K562 (cell line): ENCODE results near the gene FETUB. TPM values are rescaled to one million over a fixed set of nuclear protein-coding genes. Genes with fewer than 3 reads are reported as not detected.

Source experiments
- ATAC-seq: fragments of 200-7000 bp; cut with Tn5 transposase; 3 replicates; pipeline ENCODE4 v1.9.1; 2020; ENCODE audit warnings: moderate library complexity
- BruUV-seq: library from RNA; stranded (reverse); fragments of 400-500 nt; replicated peaks from 2 replicates; lab custom pipeline; 2021; lab: Mats Ljungman, UMichigan
- CTCF ChIA-PET: fragments of 300-600 bp; formaldehyde crosslinking; extraction: SDS; loops from one replicate; lab custom pipeline; 2021; ENCODE audit warnings: low intra/inter-chr PET ratio; lab: Yijun Ruan, JAX
- POLR2A ChIA-PET: fragments of 300-600, 350-650 bp; sonication (Branson Sonifier 250); formaldehyde crosslinking; extraction: SDS; loops from one replicate; lab custom pipeline; 2021; ENCODE audit warnings: antibody characterized with exemption, inconsistent platforms; lab: Yijun Ruan, JAX
- DNase-seq, 4 experiments: peaks; one replicate each; pipeline versions ENCODE4 v3.0.0 to v3.0.0-alpha.2; 2011 to 2018; ENCODE audit warnings: low spot score in 3 of 4, mixed read lengths in 3 of 4; ENCODE audit errors: extremely low read depth in 1 of 4
- FAIRE-seq: peaks from 2 replicates; lab custom pipeline; 2011; peaks lifted over from hg19 to GRCh38; lab: Jason Lieb, UNC
- H2AFZ ChIP-seq: 2 replicates; pipeline ENCODE4 v1.6.0; 2011; ENCODE audit warnings: low read depth, low read length, control low read depth, inconsistent platforms
- H3K27ac ChIP-seq: fragments of 200-600 bp; 3 replicates; pipeline ENCODE4 v1.8.0; 2011; ENCODE audit warnings: low read depth, mild to moderate bottlenecking, control low read depth, inconsistent platforms, low read length, moderate library complexity, mixed read lengths; ENCODE audit errors: extremely low read depth
- H3K27me3 ChIP-seq, 2 experiments: fragments of 300-600 bp in 1 of 2; 2 replicates in 1 of 2; 3 replicates in 1 of 2; pipeline versions ENCODE4 v1.6.0 to v1.8.0; 2011; ENCODE audit warnings: inconsistent platforms in 2 of 2, low read length in 2 of 2, mild to moderate bottlenecking in 1 of 2, mixed read lengths in 1 of 2, moderate library complexity in 1 of 2; ENCODE audit not compliant: control insufficient read depth in 2 of 2, insufficient read depth in 2 of 2
- H3K36me3 ChIP-seq: fragments of 300-600 bp; 3 replicates; pipeline ENCODE4 v1.8.0; 2011; ENCODE audit warnings: mild to moderate bottlenecking, low read length, inconsistent platforms; ENCODE audit not compliant: control insufficient read depth, insufficient read depth
- H3K4me1 ChIP-seq, 2 experiments: fragments of 200-600 bp in 1 of 2; replicated peaks in 1 of 2; 2 replicates in 1 of 2; 3 replicates in 1 of 2; pipeline versions ENCODE4 v1.5.1 to v1.8.0; 2011; ENCODE audit warnings: inconsistent platforms in 2 of 2, low read length in 2 of 2, mild to moderate bottlenecking in 1 of 2, mixed read lengths in 1 of 2, moderate library complexity in 1 of 2; ENCODE audit not compliant: control insufficient read depth in 2 of 2, insufficient read depth in 2 of 2
- H3K4me2 ChIP-seq: 2 replicates; pipeline ENCODE4 v1.6.1; 2011; ENCODE audit warnings: low read length, control low read depth, inconsistent platforms, mixed read lengths; ENCODE audit not compliant: insufficient read depth
- H3K4me3 ChIP-seq: fragments of 200-600 bp; sonication (generic), shearing (Covaris generic); 2 replicates; pipeline ENCODE4 v1.5.1; 2016; ENCODE audit warnings: control low read depth, inconsistent platforms
- H3K79me2 ChIP-seq: fragments of 200-600 bp; 3 replicates; pipeline ENCODE4 v1.8.0; 2011; ENCODE audit warnings: low read length, inconsistent platforms; ENCODE audit not compliant: control insufficient read depth, insufficient read depth
- H3K9ac ChIP-seq, 2 experiments: 2 replicates each; pipeline versions ENCODE4 v1.6.0 to v1.6.1; 2011; ENCODE audit warnings: low read depth in 2 of 2, low read length in 2 of 2, control low read depth in 1 of 2, inconsistent platforms in 1 of 2, mild to moderate bottlenecking in 1 of 2, mixed read lengths in 1 of 2; ENCODE audit not compliant: insufficient read depth in 1 of 2
- H3K9me1 ChIP-seq: one replicate; pipeline ENCODE4 v1.6.0; 2011; ENCODE audit warnings: inconsistent platforms, mild to moderate bottlenecking, low read length, moderate library complexity; ENCODE audit not compliant: control insufficient read depth, insufficient read depth
- H3K9me3 ChIP-seq: replicated peaks from 2 replicates; pipeline ENCODE4 v1.5.1; 2011; ENCODE audit warnings: low read depth, low read length, inconsistent platforms; ENCODE audit not compliant: control insufficient read depth, insufficient read depth
- H4K20me1 ChIP-seq: replicated peaks from 2 replicates; pipeline ENCODE4 v1.6.1; 2011; ENCODE audit warnings: low read length, inconsistent platforms, mixed read lengths; ENCODE audit not compliant: control insufficient read depth, insufficient read depth
- CBX8 ChIP-seq: fragments of 200-600 bp; sonication (generic); IDR thresholded peaks from 2 replicates; pipeline ENCODE4 v1.6.1; 2012; ENCODE audit warnings: borderline replicate concordance, mixed run types, low read depth, mild to moderate bottlenecking, moderate library complexity, mixed read lengths, low read length, control low read depth, inconsistent platforms; ENCODE audit not compliant: poor library complexity, severe bottlenecking; ENCODE audit errors: extremely low read depth
- CEBPB ChIP-seq: fragments of 450-650 bp; IDR thresholded peaks from 2 replicates; pipeline ENCODE4 v1.6.1; 2016; ENCODE audit warnings: missing genetic modification characterization, missing compliant biosample characterization
- CEBPG ChIP-seq, 3 experiments: fragments of 200-800 bp in 1 of 3; sonication (Bioruptor generic) in 1 of 3; sonication (generic) in 1 of 3; formaldehyde crosslinking in 1 of 3; IDR thresholded peaks in 2 of 3; conservative IDR thresholded peaks in 1 of 3; 2 replicates each; pipeline versions ENCODE4 v1.6.1 to v1.8.0; 2016 to 2022; ENCODE audit warnings: missing compliant biosample characterization in 2 of 3, missing genetic modification characterization in 2 of 3, mild to moderate bottlenecking in 1 of 3, missing genetic modification reagents in 1 of 3
- RBM17 ChIP-seq: fragments of 200-400 bp; formaldehyde crosslinking; IDR thresholded peaks from 2 replicates; pipeline ENCODE4 v1.6.1; 2017; ENCODE audit warnings: low read depth, mild to moderate bottlenecking, low read length, borderline replicate concordance
- SMARCB1 ChIP-seq: IDR thresholded peaks from 2 replicates; pipeline ENCODE4 v1.6.1; 2011; ENCODE audit warnings: improper control_type of control experiment, low read depth; ENCODE audit not compliant: insufficient read length
- TAF15 ChIP-seq: fragments of 200-400 bp; formaldehyde crosslinking; IDR thresholded peaks from 2 replicates; pipeline ENCODE4 v1.6.1; 2017; ENCODE audit warnings: mild to moderate bottlenecking, low read depth, low read length, moderate library complexity
- TAL1 ChIP-seq: fragments of 450-650 bp; IDR thresholded peaks from 2 replicates; pipeline ENCODE4 v1.6.1; 2016; ENCODE audit warnings: mild to moderate bottlenecking
- ZNF224 ChIP-seq: sonication (generic); formaldehyde crosslinking; IDR thresholded peaks from 2 replicates; pipeline ENCODE4 v1.8.0; 2022; ENCODE audit warnings: mild to moderate bottlenecking, missing genetic modification reagents
- ZNF766 ChIP-seq: fragments of 200-800 bp; sonication (Bioruptor generic); conservative IDR thresholded peaks from 2 replicates; pipeline ENCODE4 v1.6.1; 2016; ENCODE audit warnings: missing genetic modification characterization, missing compliant biosample characterization
- in situ Hi-C: fragments of 300-500 bp; cut with MboI; formaldehyde crosslinking; loops from 4 replicates; pipeline ENCODE4 v1.15.0; 2018; ENCODE audit warnings: inconsistent platforms, mixed read lengths
- intact Hi-C: fragments of 100-400 bp; cut with micrococcal nuclease; formaldehyde crosslinking; loops from 2 replicates; pipeline ENCODE4 v1.14.2; 2022
- polyA plus RNA-seq, 8 experiments: library from polyadenylated mRNA; depleted of rRNA in 4 of 8; stranded (reverse) in 5 of 8; unstranded in 3 of 8; fragments of >200 nt; fragmentation: Nextera tagmentation in 2 of 8; fragmentation: Illumina TruSeq in 1 of 8; extraction: Ambion mirVana in 2 of 8; extraction: Trizol in 1 of 8; gene quantifications; 2 replicates each; pipeline versions ENCODE4 v1.2.1 to v1.2.3, GENCODE V29; 2011 to 2014; ENCODE audit warnings: inconsistent platforms in 1 of 8, missing spikeins in 1 of 8
- total RNA-seq, 7 experiments: library from RNA; depleted of rRNA in 6 of 7; stranded (reverse); fragments of >200 nt in 6 of 7; fragmentation: Illumina TruSeq in 2 of 7; extraction: Trizol in 2 of 7; gene quantifications; 2 replicates each; pipeline versions ENCODE4 v1.2.1 to v1.2.3, GENCODE V29; 2011 to 2021; ENCODE audit warnings: low replicate concordance in 1 of 7
- TF ChIP-seq, protein P1 (sequence below): fragments of 450-650 bp; formaldehyde crosslinking; IDR thresholded peaks from 2 replicates; pipeline ENCODE4 v1.4.0; 2022; ENCODE audit warnings: mild to moderate bottlenecking, moderate library complexity
- TF ChIP-seq, protein P2 (sequence below), 3 experiments: fragments of 200-800 bp in 1 of 3; sonication (Bioruptor generic) in 1 of 3; sonication (generic) in 1 of 3; formaldehyde crosslinking in 1 of 3; IDR thresholded peaks; 2 replicates each; pipeline versions ENCODE4 v1.6.1 to v1.8.0; 2016 to 2022; ENCODE audit warnings: mild to moderate bottlenecking in 2 of 3, missing compliant biosample characterization in 2 of 3, missing genetic modification characterization in 2 of 3, missing genetic modification reagents in 1 of 3
- TF ChIP-seq, protein P3 (sequence below), 2 experiments: fragments of 450-650 bp in 1 of 2; sonication (generic) in 1 of 2; formaldehyde crosslinking in 1 of 2; IDR thresholded peaks in 1 of 2; conservative IDR thresholded peaks in 1 of 2; 2 replicates each; pipeline versions ENCODE4 v1.6.1 to v1.8.1; 2016 to 2023; ENCODE audit warnings: mild to moderate bottlenecking in 2 of 2, moderate library complexity in 2 of 2, inconsistent platforms in 1 of 2, missing genetic modification reagents in 1 of 2
- TF ChIP-seq, protein P4 (sequence below): fragments of 450-650 bp; formaldehyde crosslinking; IDR thresholded peaks from 2 replicates; pipeline ENCODE4 v1.4.0; 2020; ENCODE audit warnings: mild to moderate bottlenecking

FETUB gene
- total and polyA plus RNA-seq, 9 of the 15 experiments (the other 6 are each of a cell fraction or from before 2014, with no cell fraction given): not detected

DNA sequence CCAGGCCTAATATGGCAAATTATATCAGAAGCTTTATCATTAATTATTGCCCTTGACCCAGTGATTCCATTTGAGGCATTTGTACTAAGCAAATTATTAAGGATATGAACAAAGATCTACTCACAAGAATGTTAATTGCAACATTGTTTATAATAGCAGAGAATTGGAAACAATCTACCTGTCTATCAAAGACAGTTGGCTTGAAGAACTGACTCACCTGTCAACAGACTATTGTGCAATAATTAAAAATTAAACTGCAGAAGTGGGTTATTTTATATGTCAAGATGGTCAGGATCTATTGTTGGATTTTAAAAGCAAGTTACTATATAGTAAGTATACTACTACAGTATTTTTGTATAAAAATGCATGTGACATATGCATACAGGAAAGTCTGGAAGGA lies 6.7 kb upstream of the FETUB start:
- Histone ChIP-seq H3K9me3 (no peaks in the 10 kb centered on the region), H3K9ac (no peak overlapping the region), H2AFZ (no peak overlapping the region), H3K27me3 (peaks cover 0 to 22% of the 10 kb centered on the region in 2 experiments; a peak in 2 of 5 replicates), H3K4me2 (no peak overlapping the region), H4K20me1 (no peaks in the 10 kb centered on the region), H3K4me3 (no peak overlapping the region), H3K27ac (no peak overlapping the region), H3K9me1 (no peaks in the 10 kb centered on the region), H3K36me3 (no peaks in the 10 kb centered on the region), H3K4me1 (peaks cover 0 to 4% of the 10 kb centered on the region in 2 experiments; a peak in 1 of 5 replicates), H3K79me2 (no peaks in the 10 kb centered on the region)
- intact Hi-C loops: no loop called here
- no TSS peak for BruUV-seq
- no peak for FAIRE-seq
- TF ChIP-seq SMARCB1 (no peak), CEBPG (CRISPR knock-in tag; IDR thresholded peaks at IDR 0.05) (no peak), CEBPG (tag; conservative IDR thresholded peaks at IDR 0.05 in 1 of 2, IDR thresholded peaks at IDR 0.05 in 1 of 2) (peak; percentile 70 to 92), RBM17 (no peak), TAL1 (no peak), TAF15 (no peak), ZNF766 (no peak), CEBPB (tag) (peak; percentile 82), ZNF224 (CRISPR knock-in tag) (no peak), CBX8 (no peak)
- TF ChIP-seq, protein P1, sequence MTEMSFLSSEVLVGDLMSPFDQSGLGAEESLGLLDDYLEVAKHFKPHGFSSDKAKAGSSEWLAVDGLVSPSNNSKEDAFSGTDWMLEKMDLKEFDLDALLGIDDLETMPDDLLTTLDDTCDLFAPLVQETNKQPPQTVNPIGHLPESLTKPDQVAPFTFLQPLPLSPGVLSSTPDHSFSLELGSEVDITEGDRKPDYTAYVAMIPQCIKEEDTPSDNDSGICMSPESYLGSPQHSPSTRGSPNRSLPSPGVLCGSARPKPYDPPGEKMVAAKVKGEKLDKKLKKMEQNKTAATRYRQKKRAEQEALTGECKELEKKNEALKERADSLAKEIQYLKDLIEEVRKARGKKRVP (CRISPR knock-in tag): no peak
- TF ChIP-seq, protein P2, sequence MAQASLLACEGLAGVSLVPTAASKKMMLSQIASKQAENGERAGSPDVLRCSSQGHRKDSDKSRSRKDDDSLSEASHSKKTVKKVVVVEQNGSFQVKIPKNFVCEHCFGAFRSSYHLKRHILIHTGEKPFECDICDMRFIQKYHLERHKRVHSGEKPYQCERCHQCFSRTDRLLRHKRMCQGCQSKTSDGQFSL (CRISPR knock-in tag; IDR thresholded peaks at IDR 0.05): no peak
- TF ChIP-seq, protein P2 (tag; IDR thresholded peaks at IDR 0.05): no peak
- TF ChIP-seq, protein P3, sequence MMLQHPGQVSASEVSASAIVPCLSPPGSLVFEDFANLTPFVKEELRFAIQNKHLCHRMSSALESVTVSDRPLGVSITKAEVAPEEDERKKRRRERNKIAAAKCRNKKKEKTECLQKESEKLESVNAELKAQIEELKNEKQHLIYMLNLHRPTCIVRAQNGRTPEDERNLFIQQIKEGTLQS (IDR thresholded peaks at IDR 0.05): no peak
- TF ChIP-seq, protein P3 (CRISPR knock-in tag; conservative IDR thresholded peaks at IDR 0.05): no peak
- TF ChIP-seq, protein P4, sequence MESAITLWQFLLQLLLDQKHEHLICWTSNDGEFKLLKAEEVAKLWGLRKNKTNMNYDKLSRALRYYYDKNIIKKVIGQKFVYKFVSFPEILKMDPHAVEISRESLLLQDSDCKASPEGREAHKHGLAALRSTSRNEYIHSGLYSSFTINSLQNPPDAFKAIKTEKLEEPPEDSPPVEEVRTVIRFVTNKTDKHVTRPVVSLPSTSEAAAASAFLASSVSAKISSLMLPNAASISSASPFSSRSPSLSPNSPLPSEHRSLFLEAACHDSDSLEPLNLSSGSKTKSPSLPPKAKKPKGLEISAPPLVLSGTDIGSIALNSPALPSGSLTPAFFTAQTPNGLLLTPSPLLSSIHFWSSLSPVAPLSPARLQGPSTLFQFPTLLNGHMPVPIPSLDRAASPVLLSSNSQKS (CRISPR knock-in tag): no peak
- no peak for ATAC-seq
- in situ Hi-C loops: no loop called here
- POLR2A ChIA-PET: no interaction called here
- no peak for DNase-seq
- CTCF ChIA-PET: no interaction called here
